DOHH2 (cell line): Measurements from ENCODE around the gene FOXP3.

Experiments used
- CTCF ChIP-seq: fragments of 200-600 bp; sonication (generic); IDR thresholded peaks from one replicate; pipeline ENCODE4 v1.5.1; 2014; ENCODE audit warnings: antibody characterized with exemption, mild to moderate bottlenecking, low read depth, low read length; ENCODE audit not compliant: poor library complexity, severe bottlenecking
- EZH2phosphoT487 ChIP-seq: fragments of 200-600 bp; sonication (generic); IDR thresholded peaks from 2 replicates; pipeline ENCODE4 v1.6.1; 2017; ENCODE audit warnings: borderline replicate concordance, mild to moderate bottlenecking, antibody characterized with exemption, low read length, moderate library complexity, mixed read lengths

- TF ChIP-seq CTCF (no peak), EZH2phosphoT487 (no peak)
Observed at GRCh38 chrX:49247916-49248811, 16.3 kb downstream of the FOXP3 start.
